ENCODE measurements around the gene CSRP1.
"Not testable (repeated sequence)": the region's sequence is repeated elsewhere in the genome, so short reads cannot be mapped to it uniquely, and the experiment has no call there.

The CSRP1 gene

DNA sequence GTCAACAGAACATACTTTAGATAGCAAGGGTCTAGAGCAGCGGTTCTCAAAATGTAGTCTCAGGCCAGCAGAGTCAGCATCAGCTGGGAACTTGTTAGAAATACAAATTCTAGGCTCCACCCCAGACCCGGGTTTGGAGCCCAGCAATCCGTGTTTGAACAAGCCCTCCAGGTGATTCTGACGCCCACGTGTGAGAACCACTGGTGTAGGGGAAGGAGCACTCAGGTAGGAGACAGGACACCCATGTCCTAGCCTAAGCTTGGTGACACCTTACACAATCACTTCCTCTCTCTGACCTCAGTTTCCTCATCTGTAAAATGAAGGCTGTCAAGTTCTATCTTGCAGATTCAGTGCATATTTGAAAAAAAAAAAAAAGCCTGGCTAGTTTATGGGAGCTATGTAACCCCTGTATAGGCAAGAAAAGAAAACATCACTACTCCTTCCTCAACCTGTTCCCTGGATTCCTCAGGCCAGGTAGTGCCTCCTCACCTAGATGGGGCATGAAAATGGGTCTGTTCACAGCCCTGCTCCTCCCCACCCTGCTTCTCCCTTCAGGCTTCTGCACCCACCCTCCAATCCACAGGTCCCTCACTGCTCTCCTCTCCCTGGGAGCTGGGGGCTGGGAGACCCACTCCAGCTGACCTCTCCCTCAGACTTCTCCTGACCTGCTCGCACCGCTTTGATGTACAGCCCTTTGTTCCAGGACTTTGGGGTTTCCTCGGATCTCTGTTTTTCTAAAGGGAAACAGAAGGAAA, 30.8 kb downstream of the CSRP1 start:
- no peak for DNase-seq

DNA sequence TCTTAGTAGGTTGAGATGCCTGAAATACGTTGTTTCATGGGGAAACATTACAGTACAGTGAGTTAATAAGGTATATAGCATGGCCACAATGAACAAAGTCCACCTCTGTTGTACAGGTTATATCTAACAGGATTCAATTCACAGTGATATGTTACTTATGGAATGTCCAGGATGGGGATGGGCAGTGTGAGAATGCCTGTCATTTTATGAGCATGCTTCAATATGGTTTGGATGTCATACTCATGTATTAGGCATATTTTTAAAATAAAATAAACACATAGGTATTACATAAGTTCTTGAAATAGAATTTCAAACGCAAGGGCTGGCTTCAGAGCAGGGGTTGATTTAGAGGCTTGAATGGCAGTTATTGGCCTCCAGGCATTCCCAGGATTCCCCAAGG, 31.8 kb downstream of the CSRP1 start:
- no peak for DNase-seq

DNA sequence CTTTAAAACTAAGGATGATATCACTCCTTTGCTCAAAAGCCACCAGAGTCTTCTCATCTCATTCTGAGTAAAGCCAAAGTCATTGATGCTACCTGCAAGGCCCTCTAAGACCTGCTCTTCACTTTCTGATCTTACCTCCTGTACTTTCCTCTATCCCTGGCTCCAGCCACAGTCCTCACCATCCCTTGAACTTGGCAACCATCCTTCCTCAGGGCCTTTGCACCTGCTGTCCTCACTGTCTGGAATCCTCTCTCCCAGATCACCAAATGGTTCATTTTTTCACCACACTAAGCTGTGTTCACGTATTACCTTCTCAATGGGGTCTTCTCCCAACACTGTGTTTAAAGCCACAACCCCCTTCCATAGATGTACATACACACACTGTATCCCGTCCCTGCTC, 33.6 kb downstream of the CSRP1 start:
- DNase-seq, result no peak

DNA sequence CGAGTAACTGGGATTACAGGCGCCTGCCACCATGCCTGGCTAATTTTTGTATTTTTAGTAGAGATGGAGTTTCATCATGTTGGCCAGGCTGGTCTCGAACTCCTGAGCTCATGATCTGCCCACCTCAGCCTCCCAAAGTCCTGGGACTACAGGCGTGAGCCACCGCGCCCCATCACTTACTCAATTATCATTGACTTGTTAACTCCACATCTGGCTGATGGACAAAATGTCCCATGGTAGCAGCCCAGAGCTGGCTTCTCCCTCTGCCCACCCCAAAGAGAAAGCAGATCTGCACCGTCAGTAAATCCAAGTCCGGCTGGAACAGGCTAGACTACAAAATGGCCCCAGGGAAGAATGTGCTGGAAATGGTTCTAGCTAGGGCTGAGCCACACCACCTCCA, 34.6 kb downstream of the CSRP1 start:
- not testable (repeated sequence) for DNase-seq

DNA sequence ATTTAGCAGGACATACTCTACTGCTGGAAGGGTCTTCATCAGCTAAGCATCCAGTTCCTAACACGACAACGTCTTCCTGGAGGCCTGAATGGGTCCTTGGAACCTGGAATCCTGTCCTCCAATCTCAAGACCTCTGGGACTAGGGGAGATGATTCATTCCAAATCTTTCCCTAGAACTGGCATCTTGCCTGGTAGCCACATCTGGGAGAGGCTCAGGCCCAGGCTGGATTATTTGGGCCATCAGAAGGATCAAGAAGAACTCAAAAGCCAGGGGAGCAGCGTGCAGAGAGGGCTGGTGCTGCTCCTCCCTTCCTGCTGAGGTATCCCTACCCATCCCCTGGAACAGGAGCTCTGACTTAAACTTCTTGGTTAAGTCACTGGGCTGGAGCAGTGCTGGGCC, 35.2 kb downstream of the CSRP1 start:
- no peak for DNase-seq

DNA sequence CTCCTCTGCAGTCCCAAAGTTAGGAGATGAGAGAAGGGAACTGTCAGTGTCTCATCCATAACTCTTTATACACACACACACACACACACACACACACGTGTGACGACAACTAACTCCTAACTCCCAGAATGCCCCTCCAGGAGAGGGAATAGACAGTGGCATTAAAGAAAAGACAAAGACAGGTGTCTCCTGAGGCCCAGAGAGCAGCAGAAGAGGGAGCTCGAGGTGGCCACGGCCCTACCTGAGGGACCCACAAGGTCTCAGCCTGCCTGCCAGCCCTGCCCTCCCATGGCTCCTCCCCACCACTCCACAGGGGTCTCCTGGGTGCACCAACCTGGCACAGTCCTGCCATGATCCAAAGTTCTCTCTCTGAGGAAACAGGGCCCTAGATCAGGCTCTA, 36.3 kb downstream of the CSRP1 start:
- DNase-seq, result no peak

DNA sequence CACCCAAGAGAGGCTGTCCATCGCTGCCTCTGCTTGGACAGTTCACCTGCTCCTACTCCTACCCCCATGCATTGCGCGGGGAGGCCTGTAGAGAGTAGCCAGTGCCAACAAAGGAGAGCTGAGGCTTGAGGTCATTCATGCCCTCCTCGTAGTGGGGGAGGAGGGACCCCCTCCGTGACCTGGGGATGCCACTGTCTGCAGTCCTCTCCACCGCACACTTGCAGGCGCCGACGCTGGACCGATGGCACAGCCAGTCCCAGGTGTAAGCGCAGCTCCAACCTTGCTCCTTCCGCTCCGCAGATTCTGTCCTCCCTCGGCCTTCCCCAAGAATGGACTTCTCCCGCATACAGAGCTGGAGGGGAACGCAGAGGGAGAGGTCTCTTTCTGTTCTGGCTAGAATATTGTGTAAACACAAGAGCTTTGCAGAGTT, 37.3 kb downstream of the CSRP1 start:
- DNase-seq, result no peak

DNA sequence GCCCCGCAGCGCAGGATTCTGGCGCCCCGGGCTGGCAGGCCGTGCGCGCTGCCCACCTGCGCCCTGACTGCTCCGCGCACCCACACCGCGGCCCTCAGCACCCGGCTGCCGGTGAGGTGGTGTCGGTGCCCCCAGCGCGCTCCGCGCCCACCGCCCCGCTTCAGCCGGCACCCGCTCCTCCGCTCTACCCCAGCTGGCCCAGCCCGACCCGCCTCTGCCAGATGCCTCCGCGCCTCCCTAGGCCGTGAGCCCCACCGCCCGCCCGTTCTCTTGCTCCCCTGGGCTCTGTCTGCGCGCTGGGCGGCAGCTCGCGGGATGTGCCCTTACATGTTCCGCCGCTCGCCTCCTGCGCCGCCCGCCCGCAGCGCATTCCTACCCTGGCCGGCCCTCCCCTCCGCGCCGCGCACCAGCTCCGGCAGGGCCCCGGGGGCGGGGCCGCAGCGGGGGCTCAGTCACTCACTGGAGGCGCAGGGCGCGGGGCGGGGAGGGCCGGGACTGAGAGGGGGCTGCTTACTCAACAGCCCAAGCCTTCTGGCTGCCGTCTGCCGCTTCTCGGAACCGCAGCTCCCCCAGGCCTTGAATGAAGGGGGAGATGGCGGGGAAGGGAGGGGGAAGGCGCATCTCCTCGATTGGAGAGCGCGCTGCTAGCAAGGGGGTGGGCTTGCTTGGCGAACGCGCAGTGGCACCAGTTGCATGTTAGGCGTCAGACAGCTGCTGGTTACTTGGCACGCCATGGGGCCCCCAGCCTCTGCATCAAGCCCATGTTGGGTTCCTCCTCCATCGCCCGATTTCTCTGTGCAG, 37.9 kb downstream of the CSRP1 start, which contains the start of gene PHLDA3:
Gene PHLDA3, minus strand, starts transcription at position 345 of the 801 bp plus-strand sequence. CDS start 402 bp downstream, outside the sequence.
- DNase-seq, result peak; percentile 77

DNA sequence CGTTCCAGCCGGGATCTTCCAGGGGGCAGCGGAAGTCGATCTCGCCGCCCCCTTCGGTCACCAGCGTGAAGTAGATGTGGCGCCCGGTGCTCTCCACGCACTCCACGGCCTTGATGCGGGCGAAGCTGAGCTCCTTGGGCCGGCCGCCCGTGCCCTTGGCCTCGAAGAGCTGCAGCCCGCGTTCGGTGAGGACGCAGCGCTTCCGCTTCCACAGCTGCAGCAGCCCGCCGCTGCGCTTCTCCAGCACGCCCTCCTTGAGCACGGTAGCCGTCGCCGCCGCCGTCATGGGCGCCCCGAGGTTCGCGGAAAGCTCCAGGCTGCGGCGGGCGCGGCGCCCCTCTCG, 38.5 kb downstream of the CSRP1 start:
- no peak for DNase-seq

DNA sequence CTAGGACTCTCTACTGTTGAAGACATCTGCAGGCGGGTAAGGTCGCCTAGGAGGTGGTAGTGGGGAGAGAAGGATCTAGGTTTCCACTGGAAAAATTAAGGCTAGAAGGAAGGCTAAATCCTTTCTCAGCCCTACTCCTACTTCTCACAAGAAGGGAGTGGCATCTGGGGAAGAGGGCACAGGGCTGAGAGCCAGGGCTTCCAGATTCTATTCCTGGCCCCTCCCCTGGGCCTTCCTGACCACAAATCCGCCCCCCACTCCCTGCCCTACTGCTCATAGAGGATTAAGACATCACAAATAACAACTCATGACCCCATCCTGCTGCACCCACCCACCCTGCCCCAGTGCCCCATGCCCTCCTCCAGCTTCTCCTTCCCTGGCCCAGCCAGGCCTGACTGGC, 40.4 kb downstream of the CSRP1 start:
- DNase-seq, result no peak

DNA sequence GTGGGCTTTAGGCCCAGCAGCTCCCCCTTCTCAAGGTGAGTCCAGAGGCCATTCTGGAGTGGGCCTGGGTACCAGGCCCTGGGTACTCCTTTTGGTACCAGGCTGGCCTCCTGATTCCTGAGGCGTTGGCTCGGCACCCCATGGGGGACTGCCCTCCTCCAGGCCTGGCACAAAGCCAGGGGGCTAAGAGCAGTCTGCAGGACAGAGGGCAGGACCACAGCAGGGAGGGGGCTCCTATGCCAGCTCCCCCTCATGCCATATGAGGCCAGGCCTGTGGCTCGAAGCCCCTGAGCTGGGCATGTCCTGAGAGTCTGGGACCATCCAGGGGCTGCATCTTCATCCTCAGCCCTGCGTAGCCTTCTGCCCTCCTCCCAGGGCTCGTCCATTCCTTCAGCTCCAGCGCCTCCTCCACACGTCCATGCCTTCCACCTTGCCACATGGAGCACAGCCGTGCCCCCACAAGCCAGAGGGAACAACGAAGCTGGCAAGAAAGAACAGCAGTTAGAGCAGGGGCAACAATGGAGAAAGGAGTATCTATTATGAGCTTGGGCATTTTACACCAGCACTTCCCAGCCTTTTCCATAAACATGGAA, 41.1 kb downstream of the CSRP1 start:
- DNase-seq, result no peak

DNA sequence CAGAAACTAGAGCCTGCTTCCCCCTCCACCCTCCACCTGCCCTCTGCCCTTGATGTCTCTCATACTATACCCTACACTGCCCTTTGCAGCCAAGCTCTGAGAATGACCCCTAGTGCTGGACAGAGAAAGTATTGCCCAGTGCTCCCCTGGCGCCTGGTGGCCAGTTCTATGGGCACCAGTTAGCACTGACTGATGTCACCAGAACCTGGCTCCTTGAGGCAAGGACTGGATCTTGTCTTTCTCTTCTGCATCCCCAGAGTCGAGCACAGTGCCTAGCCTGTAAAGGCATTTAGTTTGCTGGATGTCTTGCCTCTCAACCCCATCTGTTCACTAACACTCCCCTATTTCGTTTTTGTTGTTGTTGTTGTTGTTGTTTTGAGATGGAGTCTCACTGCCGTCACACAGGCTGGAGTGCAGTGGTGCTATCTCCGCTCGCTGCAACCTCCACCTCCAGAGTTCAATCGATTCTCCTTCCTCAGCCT, 43.8 kb downstream of the CSRP1 start:
- DNase-seq, result no peak

DNA sequence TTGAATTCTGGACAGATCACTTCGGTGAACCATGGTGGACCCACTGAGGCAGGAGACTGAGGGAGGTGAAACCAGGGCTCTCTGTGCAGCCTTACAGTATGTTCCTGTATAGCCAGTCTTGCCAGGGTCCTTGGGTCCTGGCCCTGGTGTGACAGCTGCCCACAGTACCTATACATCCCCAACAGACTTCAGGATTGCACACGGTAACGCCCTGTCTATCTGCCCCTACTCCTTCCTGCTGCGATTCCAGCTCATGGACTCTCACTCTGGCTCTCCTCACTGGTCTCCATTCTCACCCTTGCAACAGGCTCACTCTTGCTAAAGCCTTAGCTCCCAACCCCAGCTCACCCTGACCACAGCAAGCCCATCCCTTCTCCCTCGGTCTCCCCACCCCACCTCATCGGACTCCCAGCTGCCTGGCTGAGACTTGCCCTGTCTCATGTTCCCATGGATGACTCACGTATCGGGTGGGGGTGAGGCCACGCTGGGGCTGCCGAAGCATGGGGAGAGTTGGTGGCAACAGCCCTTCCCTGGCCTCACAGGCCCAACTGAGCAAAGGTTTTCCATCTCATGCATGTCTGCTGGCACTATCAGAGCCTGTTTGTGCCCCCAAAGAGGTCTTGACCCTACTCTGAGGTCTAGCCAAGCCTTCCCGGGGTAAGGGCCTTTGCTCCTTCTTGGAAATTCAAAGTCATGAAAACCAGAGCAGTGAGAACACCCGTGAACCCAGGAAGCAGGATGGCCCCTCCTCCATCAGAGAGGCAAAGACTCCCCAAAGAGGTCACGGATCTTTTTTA, 45.1 kb downstream of the CSRP1 start:
- DNase-seq, result peak; percentile 56

DNA sequence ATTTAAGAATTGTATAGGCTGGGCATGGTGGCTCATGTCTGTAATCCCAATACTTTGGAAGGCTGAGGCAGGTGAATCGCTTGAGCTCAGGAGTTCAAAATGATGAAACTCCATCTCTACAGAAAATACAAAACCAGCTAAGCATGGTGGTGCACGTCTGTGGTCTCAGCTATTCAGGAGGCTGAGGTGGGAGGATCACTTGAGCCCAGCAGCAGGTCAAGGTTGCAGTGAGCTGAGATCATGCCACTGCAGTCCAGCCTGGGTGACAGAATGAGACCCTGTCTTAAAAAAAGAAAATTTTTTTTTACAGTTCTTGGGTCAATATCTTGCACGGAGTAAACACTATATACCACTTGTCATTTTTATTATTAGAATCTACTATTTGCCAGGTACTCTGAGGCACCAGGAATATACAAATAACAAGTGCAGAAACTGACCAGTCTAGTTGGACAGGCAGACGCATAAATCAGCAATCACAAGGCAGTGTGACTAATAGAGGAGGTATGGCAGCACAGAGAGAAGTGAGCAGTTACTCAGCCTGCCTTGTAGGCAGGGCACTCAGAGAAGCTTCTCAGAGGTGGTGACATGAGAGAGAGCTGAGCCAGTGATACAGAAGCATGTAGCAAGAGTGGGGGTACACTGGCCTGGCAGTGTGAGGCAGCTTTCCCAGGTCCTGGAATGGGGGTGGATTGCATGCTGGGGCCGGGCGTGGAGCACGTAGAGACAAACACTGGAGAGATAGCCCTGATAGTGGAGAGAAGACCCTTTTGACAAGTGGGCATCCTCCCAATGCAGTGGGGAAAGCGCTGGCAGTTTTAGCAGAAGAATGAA, 45.9 kb downstream of the CSRP1 start:
- peak; percentile 61 for DNase-seq

DNA sequence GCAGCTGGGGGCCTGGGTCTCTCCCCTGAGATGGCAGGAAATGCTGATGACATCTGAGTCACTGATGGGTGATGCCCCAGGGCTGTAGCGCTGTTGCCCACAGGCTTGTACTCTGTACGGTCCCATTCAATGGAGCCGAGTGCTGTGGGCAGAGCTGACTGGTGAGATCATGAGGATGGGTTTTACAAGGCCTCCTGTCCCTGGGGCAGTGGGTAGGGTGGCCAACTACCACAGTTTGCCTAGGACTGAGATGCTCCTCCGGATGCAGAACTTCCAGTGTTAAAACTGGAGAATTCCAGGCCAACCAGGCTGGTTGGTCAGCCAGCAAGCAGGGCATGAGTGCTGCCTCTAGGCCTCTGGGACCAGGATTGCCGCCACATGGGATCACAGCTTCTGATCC, 47.1 kb downstream of the CSRP1 start:
- DNase-seq, result no peak

DNA sequence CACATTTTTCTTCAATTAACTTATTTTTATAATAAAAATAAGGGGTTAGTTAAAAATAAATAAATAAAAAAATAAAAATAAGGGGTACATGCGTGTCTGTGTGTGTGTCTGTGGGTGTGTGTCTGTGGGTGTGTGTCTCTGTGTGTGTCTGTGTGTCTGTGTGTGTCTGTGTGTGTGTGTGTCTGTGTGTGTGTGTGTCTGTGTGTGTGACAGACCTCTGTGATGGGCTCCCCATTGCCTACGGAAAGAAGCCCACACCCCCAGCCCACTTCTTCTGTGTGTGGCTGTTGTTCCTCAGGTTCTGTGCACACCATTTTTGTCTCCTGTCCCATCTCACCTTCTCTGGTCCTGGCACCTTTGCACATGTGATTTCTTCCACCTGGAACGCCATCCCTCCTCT, 47.9 kb downstream of the CSRP1 start:
- no peak for DNase-seq

DNA sequence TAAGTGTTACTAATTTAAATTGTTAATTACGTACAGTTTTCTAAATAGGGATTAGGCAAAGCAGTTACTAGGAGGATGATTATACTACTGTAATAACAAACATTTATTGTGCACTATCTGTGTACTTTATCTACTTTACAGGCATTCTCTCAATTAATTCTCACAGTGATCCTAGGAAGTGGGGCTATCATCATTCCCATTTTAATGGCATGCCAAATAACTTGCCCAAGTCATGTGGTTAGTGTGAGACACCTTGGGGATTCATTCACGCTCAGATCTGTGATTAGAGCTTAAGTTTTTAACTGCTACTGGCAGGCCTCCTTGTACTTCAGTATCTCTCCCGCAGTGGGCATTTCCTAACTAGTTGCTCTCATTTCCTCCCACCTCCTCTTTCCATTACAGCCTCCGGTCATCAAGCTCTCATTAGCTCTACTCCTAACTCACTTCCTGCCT, 49.4 kb downstream of the CSRP1 start:
- no peak for DNase-seq

DNA sequence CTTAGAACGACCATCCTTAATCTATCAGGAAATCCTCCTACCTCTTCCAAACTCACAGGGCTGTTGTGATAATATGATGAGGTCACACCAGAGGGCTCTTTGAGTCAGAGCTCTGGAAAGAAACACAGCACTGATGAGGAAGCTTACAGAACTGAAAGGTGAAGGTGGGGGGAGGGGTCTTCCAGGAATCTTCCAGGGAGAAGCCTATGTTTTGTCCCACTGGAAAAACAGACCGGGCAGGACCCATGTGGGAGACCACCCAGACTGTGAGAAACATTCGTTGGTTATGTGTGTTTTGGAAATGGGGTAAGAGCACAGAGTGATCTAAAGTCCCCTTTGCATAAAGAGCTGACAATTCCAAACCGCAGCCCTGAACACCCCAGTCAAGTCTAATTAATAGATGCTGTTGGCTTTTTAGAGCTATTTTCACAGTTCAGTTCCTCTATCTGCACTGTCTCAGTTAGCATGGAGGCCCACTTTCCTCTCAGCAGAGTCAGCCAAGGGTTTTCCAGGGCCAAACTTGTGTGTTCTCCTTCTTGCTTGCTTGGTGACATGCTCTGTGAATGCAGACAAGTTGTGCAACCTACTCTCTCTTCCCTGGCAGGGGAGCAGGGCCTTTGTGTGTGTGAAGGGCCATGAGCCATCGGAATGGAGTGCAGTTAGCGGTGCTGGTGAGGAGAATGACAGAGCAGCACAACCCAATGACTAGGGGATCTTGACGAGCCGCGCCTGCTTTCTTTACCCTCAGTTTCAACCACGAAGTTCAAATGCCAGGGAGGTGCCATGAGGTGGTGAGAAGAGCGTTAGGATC, 50.2 kb downstream of the CSRP1 start:
- no peak for DNase-seq

DNA sequence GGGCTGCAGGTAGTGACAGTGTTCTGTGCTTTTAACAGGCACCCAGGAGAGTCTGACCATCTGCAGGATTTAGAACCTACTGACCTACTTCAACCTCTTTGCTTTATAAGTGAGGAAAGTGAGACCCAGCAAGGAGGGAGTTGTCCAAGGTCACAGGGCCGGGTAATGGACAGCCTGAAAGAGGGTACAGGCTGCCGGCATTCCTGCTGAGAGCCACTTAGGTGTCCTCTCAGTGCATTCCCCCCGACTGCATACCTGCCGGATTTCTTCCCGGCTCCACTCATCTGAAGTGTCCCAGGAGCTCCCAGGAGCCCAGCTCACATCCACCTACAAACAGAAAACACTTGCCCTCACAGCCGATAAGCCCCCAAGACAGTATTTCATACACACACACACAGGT, 51.8 kb downstream of the CSRP1 start:
- DNase-seq, result no peak

DNA sequence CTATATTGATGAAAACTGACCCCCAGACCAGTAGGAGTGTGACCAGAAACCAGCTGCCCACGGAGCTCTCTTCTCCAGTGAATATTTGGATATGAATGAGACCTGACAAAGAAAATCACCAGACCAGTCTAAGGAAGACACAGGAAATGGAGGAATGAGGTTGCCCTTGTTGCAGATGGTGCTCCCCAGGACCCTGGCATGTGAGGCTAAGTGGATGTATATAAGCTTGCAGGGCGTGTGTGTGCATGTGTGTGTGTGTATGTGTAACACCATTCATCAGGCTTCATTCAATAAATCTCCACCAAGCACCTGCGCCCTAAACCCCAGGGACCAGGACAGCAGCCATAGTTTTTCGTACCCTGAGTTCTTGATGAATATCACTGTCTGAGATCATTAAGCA, 52.3 kb downstream of the CSRP1 start:
- no peak for DNase-seq

DNA sequence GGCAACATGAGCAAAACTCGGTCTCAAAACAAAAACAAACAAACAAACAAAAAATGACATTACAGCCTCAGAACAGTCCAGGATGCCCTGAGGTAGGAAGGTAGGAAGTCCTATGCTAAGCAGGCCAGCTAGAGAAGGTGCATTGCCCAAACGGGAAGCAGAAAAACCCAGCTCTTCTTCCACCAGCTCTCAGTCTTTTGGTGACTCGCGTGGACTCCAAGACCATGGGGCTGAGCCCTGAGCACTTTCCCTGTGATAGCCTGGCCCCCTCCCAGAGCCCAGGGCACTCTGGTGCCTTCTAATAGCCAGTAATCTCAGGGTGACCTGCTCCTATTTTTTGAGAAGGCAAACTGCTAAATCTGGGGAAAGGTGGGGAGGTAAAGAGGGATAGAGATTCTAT, 54.1 kb downstream of the CSRP1 start:
- no peak for DNase-seq
